Esophagus squamous epithelium (tissue), 5 donors: ENCODE data around the gene STEAP1. TPM values are rescaled to one million over a fixed set of nuclear protein-coding genes. Genes with fewer than 3 reads are reported as not detected.
"Not testable (repeated sequence)": the region's sequence is repeated elsewhere in the genome, so short reads cannot be mapped to it uniquely, and the experiment has no call there.

Experiments used
- DNase-seq: peaks from one replicate; lab custom pipeline; 2025; lab: John Stamatoyannopoulos, UW
- H3K27ac ChIP-seq, 4 donors: fragments of 200-600 bp; sonication (generic); one replicate each; pipeline ENCODE4 v1.5.1; 2016 to 2019; ENCODE audit warnings: mild to moderate bottlenecking in 1 of 4
- H3K27me3 ChIP-seq, 4 donors: fragments of 200-600 bp; sonication (generic); 1 replicate in 3 of 4; 2 replicates in 1 of 4; pipeline versions ENCODE4 v1.5.1 to v1.6.0; 2017 to 2021; ENCODE audit warnings: antibody characterized with exemption in 1 of 4
- H3K36me3 ChIP-seq, 3 donors: fragments of 200-600 bp; sonication (generic); one replicate each; pipeline ENCODE4 v1.5.1; 2016 to 2019
- H3K4me1 ChIP-seq, 3 donors: fragments of 200-600 bp; sonication (generic); one replicate each; pipeline ENCODE4 v1.5.1; 2017 to 2019
- H3K4me3 ChIP-seq, 4 donors: fragments of 200-600 bp; sonication (generic); 1 replicate in 3 of 4; 2 replicates in 1 of 4; pipeline ENCODE4 v1.5.1; 2016 to 2019; ENCODE audit warnings: mild to moderate bottlenecking in 2 of 4, moderate library complexity in 1 of 4
- H3K9me3 ChIP-seq, 3 donors: fragments of 200-600 bp; sonication (generic); one replicate each; pipeline ENCODE4 v1.5.1; 2016 to 2019
- CTCF ChIP-seq, 6 experiments: fragments of 450-650 bp in 4 of 6; fragments of 200-600 bp in 2 of 6; sonication (generic) in 2 of 6; IDR thresholded peaks; one replicate each; pipeline ENCODE4 v1.5.1; 2016 to 2019; ENCODE audit warnings: antibody characterized with exemption in 6 of 6, mild to moderate bottlenecking in 4 of 6, moderate library complexity in 4 of 6
- POLR2A ChIP-seq, 4 donors: fragments of 450-650 bp; IDR thresholded peaks; one replicate each; pipeline ENCODE4 v1.6.1; 2017; ENCODE audit warnings: antibody characterized with exemption in 4 of 4, mild to moderate bottlenecking in 4 of 4, moderate library complexity in 3 of 4
- WGBS, 2 donors: methylation state at CpG; one replicate each; pipeline ENCODE4 v1.1.5; 2018; 5-methylcytosine and 5-hydroxymethylcytosine counted together
- intact Hi-C: fragments of 100-400 bp; cut with DNase I; formaldehyde crosslinking; loops from one replicate; pipeline ENCODE4 v1.15.0; 2022
- total RNA-seq, 4 donors: library from RNA; depleted of rRNA; stranded (reverse); fragments of >200 nt; gene quantifications; one replicate each; pipeline ENCODE4 v1.1.0, GENCODE V29; 2016
- donor health status: DM: yes; HTN: yes; CAD: no.

STEAP1 gene
- total RNA-seq, 4 donors from 2014 or later, result 15.6 to 28.1 (median 21.7) TPM

- H3K9me3 ChIP-seq, H3K4me3 ChIP-seq, H3K27ac ChIP-seq, H3K4me1 ChIP-seq, H3K36me3 ChIP-seq, DNase-seq, intact Hi-C loops, H3K27me3 ChIP-seq: not testable (repeated sequence)
- TF ChIP-seq CTCF (IDR thresholded peaks at IDR 0.05), result peak in 2 of 6 experiments; percentile 10 to 33
These were observed 4.8 kb upstream of the STEAP1 start for GRCh38 chr7:90149428-90149827.

GRCh38 chr7:90151884-90152283, 2.4 kb upstream of the STEAP1 start:
- peaks cover 0 to 33% (median 0%) of the 10 kb centered on the region in 3 donors for H3K4me1 ChIP-seq
- not testable (repeated sequence) for DNase-seq, H3K4me3 ChIP-seq, H3K27me3 ChIP-seq, H3K9me3 ChIP-seq, H3K27ac ChIP-seq, H3K36me3 ChIP-seq
- intact Hi-C loops, result loop anchor here (5.0 to 10.0 kb wide), 3 partner anchors 93 to 273 kb away; partner anchors contain the start of gene CFAP69
- WGBS, 2 donors, result 54 to 56% methylated on average over 3 of the region's 3 CpGs

GRCh38 chr7:90152642-90153253, 1.5 kb upstream of the STEAP1 start:
- not testable (repeated sequence) for H3K27ac ChIP-seq, H3K9me3 ChIP-seq, DNase-seq, H3K36me3 ChIP-seq, H3K4me3 ChIP-seq, H3K27me3 ChIP-seq
- WGBS, 2 donors, result 35 to 40% methylated on average over 7 to 8 of the region's 9 CpGs
- peak; percentile 25 to 81 (median 70) for TF ChIP-seq CTCF (IDR thresholded peaks at IDR 0.05)
- peaks cover 0 to 40% (median 0%) of the 10 kb centered on the region in 3 donors for H3K4me1 ChIP-seq
- intact Hi-C loops, result loop anchor here (5.0 to 10.0 kb wide), 3 partner anchors 92 to 272 kb away; partner anchors contain the start of gene CFAP69

GRCh38 chr7:90155206-90155605, 937 bp downstream of the STEAP1 start:
- intact Hi-C loops, result loop anchor here (10.0 kb wide), 2 partner anchors 90 to 270 kb away; partner anchors contain the start of gene CFAP69
- Histone ChIP-seq H3K27ac (peak overlapping the region in 2 of 4 donors; percentile 82 to 83), H3K27me3 (no peaks in the 10 kb centered on the region), H3K9me3 (no peaks in the 10 kb centered on the region), H3K36me3 (no peaks in the 10 kb centered on the region), H3K4me3 (peak overlapping the region in 2 of 4 donors; percentile 61 to 67), H3K4me1 (peaks cover 0 to 44% (median 0%) of the 10 kb centered on the region in 3 donors)
- no peak for DNase-seq
- 50% methylated on average over 4 of the region's 4 CpGs for WGBS, 2 donors
- TF ChIP-seq POLR2A (IDR thresholded peaks at IDR 0.05), result no peak
- no peak for TF ChIP-seq CTCF (IDR thresholded peaks at IDR 0.05)

- intact Hi-C loops, result loop anchor here (10.0 kb wide), 2 partner anchors 87 to 267 kb away; partner anchors contain the start of gene CFAP69
- DNase-seq, H3K4me3 ChIP-seq, H3K9me3 ChIP-seq, H3K27me3 ChIP-seq: not testable (repeated sequence)
- Histone ChIP-seq H3K4me1 (peaks cover 0 to 44% (median 0%) of the 10 kb centered on the region in 3 donors), H3K36me3 (peaks cover 0 to 16% (median 0%) of the 10 kb centered on the region in 3 donors), H3K27ac (peak overlapping the region; percentile 9 to 71 (median 62))
- WGBS, 2 donors, result 0 to 33% methylated on average over 2 of the region's 2 CpGs
These were observed 3.1 kb downstream of the STEAP1 start for GRCh38 chr7:90157331-90157730.

- peaks cover 0 to 44% (median 0%) of the 10 kb centered on the region in 3 donors for H3K4me1 ChIP-seq
- intact Hi-C loops, result loop anchor here (10.0 kb wide), 2 partner anchors 87 to 267 kb away; partner anchors contain the start of gene CFAP69
- H3K4me3 ChIP-seq, DNase-seq, H3K27me3 ChIP-seq, H3K9me3 ChIP-seq: not testable (repeated sequence)
- WGBS, 2 donors, result 30 to 32% methylated on average over 4 of the region's 4 CpGs
- H3K36me3 ChIP-seq, result peaks cover 0 to 21% (median 0%) of the 10 kb centered on the region in 3 donors
- peak overlapping the region; percentile 9 to 71 (median 62) for H3K27ac ChIP-seq
These were observed 3.6 kb downstream of the STEAP1 start for GRCh38 chr7:90157761-90158350.
